ENCODE measurements around the gene NT5C3A.
A peak's percentile ranks its signal among the peaks of the same experiment; 100 is the strongest.
"Not testable (repeated sequence)": the region's sequence is repeated elsewhere in the genome, so short reads cannot be mapped to it uniquely, and the experiment has no call there.

Gene NT5C3A

DNA sequence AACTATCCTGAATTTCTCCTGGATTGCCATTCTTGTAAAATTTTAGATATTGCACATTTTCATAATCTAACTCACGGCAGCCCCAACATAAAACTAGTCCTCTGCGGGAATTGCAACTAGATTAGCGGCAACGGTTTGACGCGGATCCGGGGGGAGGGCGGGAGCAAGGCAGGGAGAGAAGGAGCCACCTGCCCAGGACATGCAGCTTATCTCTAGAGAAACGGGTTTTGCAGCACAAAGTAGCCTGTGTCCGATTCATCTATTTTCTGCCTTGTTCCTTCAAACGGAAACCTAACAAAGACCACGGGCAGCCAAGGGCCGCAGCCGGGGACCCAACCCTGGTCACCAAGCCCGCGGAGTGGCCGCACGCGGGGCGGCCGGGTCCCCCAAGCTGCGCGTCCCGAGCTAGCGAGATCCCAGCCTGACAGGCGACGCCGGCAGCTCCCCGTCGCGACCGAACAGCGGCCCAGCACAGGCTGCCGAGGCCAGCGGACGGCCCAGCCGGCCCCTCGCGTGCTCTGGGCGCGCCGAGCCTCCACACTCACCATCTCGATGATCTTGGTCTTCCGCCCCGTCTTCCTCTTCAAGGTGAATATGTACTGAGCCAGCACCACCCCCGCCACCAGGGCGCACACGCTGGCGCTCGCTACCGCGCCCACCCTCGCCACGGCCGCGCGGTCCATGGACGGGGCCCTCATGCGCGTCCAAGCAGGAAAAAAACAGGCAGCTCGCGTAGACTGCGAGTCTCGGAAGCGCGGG lies at the start of gene NT5C3A:
Gene NT5C3A, minus strand, starts transcription at position 754 of the 759 bp plus-strand sequence. Its CDS starts 71 bp downstream, at position 683.
- peak; percentile 14 for DNase-seq

DNA sequence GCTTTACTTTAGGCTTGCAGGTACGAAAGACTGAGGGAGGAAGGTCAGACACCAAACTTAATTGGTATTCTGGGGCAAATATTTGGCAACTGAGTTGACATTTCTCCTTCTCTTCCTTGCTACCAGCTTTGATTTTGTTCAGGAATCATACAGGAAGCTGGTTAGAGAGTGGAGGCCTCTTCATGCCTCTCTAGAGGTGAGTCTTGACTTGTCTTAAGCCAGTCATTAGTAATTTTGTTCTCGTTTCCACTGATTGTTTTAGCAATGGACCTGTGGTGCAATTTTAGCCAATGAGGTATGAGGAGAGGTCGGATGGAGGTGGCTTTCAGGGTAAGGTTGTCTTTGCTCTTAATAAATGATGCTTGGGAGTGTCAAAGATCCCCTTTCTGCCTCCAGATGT lies 49.0 kb upstream of the NT5C3A start:
- DNase-seq, result no peak

DNA sequence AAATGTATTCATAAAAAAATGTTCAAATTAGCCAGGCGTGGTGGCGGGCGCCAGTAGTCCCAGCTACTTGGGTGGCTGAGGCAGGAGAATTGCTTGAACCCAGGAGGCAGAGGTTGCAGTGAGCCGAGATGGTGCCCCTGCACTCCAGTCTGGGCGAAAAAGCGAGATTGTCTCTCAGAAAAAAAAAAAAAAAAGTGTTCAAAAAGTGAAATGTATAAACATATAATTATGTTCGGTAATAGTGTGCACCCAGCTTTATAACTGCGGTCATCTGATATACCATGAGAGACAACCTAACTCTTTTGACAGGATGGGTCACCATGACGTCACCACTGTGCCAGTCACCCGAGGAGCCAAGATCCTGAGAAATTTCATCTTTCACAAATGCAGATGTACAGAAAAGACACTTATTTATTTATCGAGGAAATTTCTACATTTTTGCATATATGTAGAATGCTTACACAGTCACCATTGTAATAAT lies 47.2 kb upstream of the NT5C3A start:
- peak; percentile 9 for DNase-seq

DNA sequence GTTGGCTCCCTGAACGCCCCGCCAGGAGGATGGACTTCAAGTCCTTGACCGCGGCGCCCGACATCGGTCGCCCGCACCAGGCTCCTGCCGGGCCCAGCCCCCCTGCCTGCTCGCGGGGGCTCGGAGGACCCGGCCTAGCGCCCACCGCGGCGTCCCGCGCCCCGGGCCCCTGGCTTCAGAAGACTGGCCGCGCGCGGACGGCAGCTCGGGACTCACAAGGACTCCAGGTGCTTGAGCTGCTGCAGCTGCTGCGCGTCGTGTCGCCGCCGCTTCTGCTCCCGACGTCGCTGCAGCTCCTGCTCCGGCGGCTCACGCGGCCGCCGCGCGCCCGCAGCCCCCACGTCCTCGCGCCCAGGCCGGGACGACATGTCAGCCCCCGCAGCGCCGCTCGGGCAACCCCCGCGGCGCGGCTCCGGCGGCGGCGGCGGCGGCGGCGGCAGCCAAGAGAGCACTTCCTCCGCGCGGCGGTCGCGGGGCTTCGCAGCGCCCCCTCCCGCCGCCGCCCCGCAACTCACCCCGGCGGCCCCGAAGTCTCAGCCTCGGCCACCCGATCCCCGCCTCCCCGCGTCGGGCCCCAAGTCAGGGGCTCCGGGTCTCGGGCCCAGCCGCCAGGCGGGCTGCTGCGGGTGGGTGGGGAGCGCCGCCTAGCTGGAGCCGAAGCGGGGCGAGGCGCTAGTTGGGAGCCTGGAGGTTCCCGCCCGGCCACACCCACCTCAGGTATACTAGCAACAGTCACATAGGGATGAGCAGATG lies 46.6 kb upstream of the NT5C3A start, which contains the start of gene RP9:
Gene RP9, minus strand, starts transcription at position 400 of the 753 bp plus-strand sequence. Its CDS starts 32 bp downstream, at position 368.
- DNase-seq, result peak; percentile 77

DNA sequence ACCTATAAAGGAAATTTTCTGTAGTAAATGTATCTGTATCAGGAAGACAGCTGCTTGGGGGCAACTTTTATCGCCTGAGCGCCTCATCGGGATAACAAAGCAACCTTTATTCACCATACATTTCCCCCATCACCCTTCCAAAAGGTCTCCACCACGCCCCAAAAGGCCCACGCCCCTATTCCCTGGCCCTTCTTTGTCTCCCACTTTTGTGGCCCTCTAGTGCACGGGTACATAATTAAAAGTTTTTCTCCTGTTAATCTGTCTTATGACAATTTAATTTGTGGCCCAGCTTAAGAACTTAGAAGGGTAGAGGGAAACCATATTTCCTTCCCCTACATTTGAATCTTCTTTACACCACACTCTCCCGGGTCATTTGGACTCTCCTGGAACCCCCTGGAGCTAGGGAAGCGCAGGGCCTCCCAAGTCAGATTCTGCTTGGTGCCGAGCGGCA lies 46.0 kb upstream of the NT5C3A start:
- DNase-seq, result no peak

DNA sequence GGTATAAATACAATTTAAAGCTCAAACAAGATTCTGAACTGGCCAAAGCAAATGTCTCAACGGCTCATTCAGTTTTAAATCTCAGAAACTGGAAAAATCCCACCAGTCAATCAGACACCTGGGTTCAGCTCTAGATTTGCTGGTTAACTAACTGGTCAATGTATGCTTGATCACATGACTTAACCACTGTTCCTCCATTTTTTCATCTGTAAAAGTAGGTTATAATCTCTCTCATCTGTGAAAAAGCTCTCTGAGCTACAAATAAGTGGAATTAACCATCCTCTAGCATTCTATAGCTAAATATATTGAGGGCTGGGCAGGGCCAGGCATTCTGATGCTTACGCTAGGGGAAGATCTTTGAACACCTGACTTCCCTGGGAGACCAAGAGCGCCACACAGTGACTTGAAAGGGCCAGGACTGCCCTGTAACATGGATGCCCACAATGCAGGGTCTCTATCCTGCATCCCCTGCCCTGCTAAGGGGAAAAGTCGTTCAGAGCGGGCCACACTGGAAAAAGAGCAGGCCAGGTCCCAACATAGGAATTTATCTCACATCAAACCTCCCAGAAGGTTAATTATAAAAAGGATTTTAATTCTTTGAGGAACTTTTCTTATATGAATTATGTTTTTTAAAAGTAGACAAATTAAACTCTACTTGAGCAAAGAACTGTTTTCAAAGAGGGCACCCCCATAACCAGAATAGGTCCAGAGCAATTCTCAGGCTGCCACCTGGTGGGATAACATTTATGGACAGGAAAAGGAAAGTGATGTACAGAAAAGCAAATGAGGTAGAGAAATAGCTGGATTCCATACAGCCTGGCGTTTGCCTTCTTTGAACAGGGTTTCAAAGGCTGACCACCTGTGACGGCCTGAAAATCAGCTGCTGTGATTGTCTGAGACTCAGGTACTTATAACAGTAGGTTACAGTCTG lies 44.8 kb upstream of the NT5C3A start:
- DNase-seq, result peak; percentile 7

DNA sequence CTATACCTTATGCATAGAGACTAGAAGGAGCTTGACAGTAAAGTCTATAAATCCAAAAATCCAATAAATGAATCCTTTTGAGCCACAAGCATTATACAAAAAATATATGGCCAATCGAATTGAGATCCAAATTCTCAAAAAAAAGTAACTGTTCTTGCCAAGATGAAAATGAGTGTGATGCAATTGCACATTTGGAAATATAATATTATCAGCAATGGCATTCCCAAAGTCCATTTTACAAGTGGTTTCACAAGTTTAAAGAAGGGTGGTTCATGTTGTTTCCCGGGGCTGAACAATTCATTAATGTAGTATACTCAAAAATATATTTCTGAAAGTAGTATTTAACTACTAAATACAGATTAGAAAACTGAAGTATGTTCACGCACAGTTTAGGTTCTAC lies 39.3 kb upstream of the NT5C3A start:
- DNase-seq, result no peak

DNA sequence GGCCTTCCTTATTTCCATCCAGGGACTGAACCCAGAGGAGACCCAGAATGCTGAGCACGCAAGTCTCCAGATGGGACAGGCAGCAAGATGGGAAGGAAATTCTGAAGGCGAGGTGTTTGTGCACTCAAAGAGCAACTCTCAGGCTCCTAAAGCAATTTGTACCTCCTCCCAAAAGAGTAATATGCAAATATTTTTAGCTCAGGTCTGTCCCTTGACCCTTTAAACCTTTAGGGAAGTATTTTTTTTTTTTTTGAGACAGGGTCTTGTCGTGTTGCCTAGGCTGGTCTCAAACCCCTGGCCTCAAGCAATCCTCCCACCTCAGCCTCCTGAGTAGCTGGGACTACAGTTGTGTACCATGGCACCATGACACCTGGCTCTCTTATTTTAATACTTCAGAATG lies 38.2 kb upstream of the NT5C3A start:
- DNase-seq, result no peak

DNA sequence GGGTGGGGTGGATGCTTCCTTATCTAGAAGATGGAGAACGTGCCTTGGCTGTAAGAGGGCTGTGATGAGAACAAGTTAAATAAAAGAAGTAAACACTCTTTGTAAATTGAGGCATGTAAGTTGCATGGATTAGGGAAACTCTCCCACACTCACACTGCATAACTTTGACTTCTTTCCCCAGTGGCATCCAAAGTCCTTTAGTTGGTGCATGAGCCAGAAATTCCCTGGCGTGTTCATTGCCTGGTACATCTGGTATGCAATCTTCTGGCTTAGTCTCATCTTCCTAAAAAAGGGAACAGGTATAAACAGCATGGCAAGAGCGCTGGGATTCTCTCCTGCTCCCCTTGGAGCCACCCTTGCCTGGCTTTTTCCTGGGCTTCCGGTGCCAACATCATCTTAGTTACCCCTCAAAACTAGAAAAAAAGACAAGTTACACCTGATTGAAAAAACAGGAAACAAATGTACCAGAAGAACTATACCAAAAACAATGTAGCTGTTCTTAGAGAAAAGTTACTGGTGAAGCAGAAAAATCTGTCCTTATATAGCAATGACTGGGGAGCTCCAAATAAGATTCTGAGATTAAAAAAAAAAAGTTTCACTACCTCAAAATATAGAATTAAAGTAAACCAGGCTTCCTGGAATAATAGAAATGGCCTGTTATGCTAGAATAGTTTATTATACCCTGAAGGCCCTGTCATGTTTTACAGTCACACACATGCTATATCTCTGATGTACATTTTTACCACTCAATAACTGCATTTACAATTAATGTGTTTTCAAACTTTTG lies 36.8 kb upstream of the NT5C3A start:
- DNase-seq, result no peak

DNA sequence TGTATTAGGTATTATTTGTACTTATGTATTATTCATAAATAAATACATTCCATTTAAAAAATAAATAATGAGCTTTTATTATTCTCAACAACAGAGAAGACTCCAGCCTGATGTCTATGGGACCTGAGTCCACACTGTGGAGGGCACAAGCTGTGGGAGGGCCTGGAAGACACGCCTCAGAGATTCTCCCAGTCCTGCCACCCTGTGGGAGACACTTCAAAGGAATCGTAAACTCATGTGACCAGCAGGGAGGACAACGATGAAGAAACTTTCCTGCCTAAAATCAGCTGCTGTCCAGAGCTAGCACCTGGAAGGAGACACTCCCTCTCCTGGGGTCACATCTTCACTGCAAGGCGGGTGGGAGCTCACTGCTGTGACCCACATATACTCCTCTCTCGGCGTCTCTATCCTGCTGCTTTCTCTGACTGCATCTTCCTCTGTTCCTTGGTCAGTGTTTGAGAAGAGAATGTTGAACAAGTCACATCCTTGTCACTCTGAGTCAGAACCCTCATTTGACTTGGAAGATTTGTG lies 32.2 kb upstream of the NT5C3A start:
- not testable (repeated sequence) for DNase-seq

DNA sequence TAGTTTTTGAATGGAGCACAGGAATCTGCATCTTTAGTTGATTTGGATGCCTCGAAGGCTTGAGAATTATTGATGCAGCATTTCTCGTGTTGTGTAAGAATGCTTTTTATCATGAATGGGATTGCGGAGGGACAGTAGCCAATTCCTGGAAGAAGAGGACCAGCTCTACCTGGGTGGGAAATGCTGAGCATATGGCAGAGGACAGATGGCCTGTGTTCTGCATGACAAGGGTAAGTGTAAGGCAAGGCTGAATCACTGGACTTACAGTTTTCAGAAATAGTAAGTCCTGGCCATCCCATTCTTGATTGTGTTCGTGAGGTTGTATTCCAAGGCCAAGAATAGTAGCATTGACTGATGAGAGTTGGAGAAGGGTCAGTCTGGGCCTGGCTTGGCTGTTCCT lies 30.7 kb upstream of the NT5C3A start:
- DNase-seq, result no peak

DNA sequence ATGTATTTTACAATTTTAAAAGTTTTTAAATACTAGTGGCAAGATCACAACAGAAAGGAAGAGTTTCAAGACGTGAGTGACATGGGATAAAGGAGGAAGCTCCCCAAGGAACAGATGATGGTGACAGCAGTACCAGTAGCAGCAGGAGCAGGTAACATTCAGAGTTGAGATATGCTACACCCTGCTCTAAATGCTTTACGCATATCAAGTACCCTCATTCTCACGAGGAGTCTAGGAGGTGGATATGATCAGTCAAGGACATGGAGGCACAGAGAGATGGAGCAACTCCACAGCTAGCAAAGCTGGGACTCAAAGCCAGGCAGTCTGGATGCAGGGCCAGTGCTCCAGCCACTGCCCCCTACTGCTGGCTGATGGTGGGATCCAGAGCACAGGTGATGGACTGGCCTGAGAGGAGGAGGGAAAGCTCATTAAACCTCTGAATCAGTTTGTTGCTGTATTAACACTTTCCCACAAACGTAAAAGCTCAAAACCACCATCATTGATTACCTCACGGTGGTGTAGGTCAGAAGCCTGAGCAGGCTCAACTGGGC lies 29.1 kb upstream of the NT5C3A start:
- DNase-seq, result no peak

DNA sequence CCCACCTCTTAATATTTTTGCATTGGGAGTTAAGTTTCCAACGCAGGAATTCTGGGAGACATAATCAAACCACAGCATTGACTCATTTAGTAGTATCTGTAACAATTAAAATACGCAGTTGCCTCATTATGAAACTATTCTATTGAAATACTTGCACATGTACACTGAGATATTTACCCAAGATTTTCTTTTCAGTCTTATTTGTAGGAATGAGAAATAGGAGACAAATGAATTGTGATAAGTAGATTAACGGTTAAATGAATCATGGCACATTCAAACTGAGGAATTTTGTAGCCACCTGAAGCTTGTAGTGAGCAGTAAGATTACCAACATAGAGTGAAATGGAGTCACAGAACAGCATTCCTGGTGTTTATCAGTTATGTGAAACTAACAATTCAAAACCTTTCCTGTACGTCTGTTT lies 28.5 kb upstream of the NT5C3A start:
- DNase-seq, result no peak

DNA sequence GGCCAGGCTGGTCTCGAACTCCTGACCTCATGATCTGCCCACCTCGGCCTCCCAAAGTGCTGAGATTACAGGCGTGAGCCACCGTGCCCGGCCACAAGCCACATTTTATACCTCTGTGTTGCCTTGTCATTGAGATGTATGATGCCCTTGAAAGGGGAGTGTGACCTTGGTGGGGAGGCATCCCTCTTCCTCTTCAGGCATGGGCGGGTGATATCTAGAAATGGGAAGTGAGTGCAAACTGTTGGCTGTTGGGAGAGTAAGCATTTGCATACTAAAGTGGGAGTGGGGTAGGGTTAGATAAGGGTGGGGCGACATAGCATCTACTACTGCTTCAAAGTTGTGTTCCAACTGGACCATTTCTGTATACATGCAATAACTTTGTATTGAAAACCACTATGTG lies 26.6 kb upstream of the NT5C3A start:
- DNase-seq, result no peak

DNA sequence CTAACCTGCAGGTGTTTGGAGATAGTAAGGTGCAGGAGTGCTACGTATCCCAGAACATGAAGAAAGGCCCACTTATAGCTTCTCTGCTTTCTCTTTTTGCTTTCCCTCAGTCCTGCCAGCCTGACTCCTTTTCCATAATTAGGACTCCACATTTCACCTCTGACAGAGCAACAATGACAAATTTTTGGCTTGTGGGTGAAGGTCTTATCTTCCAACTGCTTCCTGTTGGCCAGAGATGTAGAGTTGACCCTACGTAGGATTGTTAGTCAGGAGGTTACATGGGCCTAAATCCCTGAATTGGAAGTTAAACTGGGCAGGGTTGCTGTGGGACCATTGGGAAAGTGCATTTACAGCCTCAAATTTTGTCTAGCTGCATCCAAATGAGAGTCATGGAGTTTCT lies 25.3 kb upstream of the NT5C3A start:
- DNase-seq, result no peak

DNA sequence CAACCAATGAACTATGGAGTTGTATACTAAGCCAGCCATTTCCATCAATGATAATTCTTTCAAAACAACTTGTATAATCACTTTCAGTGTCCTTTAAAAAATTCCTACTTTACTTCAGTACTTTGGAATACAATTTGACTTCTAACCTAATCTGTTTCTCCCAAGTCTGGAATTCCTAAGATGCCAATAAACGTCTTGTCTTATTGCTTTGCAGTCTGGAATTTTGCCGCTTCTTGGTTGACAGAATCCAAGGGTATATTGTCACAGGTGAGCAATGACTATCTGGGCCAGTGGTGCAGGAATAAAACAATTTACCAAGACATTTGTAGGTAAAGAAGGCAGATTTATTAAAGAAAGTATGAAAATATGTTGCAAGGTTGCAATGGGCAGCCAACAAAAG lies 24.8 kb upstream of the NT5C3A start:
- DNase-seq, result no peak

DNA sequence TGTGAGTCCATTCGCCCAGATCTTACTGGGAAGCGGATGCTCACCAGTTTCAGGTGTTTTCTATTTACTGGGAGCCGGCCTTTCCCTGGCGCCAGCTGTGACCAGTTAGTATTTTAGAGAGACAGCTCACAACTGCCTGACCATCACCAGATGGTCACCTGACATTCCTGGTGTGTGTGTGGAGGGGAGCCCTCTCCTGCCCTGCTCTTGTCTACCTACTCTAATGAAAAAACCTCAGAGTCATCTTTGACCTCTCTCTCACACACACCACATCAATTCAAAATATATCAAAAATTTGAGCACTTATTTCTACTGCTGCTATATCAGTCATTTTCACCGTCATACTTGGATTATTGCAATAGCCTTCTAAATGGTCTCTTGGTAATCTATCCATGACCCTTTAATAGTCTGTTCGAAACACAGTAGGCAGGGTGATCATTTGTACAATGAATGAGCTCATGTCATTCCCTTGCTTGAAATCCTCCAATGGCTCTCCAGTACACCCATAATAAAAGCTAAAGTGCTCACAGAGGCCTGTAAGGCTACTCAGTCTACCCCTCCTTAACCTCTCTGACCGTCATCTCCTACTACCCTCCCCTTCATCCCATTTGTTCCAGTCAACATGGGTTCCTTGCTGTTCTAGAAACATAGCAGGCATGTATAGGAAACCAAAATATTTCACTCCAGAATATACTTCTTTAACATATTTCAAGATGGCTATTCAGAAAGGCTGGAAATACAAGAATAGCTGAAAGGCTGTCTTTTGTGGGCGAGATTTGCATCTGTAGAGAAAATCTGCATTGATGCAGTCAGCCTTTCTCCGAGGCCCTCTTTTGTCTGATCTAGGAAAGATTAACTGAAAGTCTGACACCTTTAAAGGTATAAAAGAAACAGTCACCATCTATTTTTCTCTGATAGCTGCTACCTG lies 17.5 kb upstream of the NT5C3A start:
- DNase-seq, result no peak

DNA sequence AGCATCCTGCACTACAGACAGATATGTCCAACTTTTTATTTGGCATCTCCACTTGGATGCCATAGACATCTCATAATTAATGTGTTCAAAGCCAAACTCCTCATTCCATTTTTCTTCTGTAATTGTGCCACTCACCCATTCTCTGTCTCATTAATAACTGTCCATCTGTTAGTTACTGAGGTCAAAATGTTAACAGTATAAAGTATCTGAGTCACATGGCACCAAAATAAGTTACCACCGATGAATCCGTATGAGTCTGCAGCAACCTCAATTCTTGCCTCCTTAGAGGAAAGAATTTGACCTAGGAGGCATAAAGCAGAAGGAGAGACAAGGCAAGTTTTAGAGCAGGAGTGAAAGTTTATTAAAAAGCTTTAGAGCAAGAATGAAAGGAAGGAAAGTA lies 16.5 kb upstream of the NT5C3A start:
- no peak for DNase-seq

DNA sequence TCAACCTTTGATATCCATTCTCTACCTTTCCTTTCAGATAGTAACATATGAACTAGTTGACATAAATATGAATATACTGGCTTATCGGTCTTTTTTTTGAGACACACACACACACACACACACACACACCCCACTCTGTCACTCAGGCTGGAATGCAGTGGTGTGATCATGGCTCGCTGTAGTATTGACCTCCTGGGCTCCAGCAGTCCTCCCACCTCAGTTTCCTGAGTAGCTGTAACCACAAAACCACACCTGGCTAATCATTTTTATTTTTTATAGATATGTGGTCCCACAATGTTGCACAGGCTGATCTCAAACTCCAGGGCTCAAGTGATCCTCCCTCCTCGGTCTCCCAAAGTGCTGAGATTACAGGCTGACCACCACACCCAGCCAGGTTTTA lies 14.2 kb upstream of the NT5C3A start:
- DNase-seq, result no peak

DNA sequence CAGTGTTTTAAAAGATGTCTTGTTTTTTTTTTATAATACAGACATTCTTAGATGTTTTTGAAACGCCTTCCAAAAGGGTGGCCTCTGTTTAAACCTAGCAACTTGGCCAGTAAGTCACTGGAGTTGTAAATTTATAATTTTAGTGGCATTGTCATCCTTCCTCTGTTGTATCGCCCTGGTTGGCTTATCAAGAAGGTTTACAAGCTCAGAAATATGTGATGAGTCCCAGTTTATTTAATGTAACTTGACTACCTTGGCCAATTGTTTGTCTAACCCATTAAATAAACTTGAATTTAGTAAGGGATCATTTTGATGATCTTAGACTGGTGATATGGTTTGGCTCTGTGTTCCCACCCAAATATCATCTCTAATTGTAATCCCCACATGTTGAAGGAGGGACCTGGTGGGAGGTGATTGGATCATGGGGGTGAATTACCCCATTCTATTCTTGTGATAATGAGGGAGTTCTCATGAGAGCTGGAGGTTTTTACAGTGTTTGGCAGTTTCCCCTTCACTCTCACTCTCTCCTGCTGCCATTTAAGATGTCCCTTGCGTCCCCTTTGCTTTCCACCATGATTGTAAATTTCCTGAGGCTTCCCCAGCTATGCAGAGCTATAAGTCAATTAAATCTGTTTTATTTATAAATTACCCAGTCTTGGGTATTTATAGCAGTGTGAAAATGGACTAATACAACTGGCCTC lies 13.4 kb upstream of the NT5C3A start:
- no peak for DNase-seq
